EH (cell line): ENCODE measurements around the gene WDTC1.

ENCODE experiments used
- DNase-seq: peaks from one replicate; pipeline ENCODE4 v3.0.0-alpha.2; 2015; ENCODE audit warnings: low read depth

Gene WDTC1

DNA sequence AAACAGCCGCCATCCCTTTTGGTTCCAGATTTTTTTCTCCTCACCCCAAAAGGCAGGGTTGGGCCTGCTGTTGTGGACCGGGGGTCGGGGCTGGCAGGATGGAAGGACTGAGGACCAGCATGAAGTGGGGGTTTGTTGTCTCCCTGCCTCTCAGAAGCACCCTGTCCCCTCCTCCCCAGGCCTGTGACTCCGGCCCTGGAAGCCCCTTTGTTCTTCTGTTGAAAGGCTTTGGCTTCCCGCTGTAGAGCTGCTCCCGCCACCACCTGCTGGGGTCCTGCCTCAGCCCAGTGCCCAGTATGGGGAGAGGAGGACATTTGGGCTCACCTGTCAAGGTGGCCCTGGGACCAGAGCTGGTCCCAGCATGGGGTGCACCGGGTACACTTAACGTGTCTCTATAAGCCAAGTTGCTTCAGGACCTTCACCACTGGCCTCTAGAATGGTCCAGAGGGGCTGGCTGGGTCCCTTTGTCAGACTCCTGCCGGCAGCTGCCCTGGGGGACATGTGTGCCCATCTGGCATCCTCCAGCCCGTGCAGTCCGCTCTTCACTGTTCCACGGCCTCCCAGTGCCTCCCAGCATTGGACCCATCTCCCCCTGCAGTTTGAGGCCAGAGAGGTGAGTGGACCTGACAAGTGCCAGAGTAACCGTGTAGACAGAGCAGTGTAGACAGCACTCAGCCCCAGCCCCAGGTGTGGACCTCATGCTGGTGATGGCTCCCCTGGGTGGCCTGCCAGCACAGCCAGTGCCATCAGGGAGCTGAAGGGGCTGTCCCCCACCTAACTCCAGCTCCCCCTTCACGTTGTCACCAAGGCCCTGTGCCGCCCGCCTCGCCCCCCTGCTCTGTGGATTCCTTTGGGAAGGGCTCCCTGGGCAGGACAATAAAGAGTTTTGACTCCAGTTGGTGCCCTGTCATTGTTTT is 101.3 kb downstream of the WDTC1 start:
- no peak for DNase-seq

DNA sequence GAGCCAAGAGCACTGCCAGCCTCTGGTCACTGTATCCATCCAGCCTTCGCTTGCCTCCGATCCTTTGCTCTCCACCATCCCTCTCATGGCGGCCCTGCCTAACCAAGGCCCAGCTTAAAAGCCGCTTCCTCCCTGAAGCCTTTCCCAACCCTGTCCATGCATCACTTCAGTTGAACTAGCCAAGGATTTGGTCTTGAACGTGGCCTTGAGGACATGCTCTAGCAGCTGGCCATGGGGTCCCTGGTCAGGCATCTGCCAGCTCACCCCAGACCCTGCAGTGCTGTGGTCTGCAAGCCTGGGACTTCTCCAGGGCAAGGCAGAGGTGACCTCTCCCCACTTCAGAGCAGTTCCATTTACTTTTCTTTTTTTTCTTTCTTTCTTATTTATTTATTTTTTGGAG is 102.3 kb downstream of the WDTC1 start:
- DNase-seq, result no peak

DNA sequence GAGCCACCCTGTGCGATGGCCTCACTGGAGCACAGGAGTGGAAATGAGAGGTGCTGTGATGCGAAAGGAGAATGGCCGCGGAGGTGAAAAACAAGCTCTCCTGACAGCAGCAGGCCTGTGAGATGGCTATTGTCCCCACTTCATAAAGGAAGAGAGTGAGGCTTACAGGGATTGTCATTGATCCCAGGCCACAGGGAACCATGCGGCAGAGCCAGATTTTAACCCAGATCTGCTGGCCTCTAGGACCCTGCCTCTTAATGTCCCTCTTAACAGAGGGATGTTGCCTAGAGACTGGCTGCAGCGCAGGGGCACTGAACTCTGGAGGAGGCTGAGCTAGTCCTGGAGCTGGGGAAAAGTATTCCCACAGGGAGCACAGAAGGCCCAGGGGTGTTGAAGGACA is 104.3 kb downstream of the WDTC1 start:
- no peak for DNase-seq

DNA sequence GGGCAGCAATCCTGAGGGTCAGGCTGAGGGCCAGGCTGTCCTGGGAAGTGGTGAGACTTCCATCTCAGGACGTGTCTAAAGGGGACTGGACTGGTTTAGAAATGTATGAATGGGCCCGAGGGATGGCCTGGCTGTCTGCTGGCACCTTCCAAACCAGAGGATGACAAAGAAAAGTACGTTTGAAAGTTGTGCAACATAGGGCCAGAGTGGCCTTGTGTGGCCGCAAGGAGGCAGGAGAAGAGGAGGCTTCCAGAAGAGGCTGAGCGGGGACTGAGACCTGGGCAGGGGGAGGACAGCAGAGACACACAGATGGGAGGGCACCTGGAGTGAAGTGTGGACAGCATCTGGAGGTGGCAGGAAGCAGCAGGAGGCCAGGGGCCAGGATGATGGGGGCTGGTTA is 104.8 kb downstream of the WDTC1 start:
- DNase-seq, result no peak

DNA sequence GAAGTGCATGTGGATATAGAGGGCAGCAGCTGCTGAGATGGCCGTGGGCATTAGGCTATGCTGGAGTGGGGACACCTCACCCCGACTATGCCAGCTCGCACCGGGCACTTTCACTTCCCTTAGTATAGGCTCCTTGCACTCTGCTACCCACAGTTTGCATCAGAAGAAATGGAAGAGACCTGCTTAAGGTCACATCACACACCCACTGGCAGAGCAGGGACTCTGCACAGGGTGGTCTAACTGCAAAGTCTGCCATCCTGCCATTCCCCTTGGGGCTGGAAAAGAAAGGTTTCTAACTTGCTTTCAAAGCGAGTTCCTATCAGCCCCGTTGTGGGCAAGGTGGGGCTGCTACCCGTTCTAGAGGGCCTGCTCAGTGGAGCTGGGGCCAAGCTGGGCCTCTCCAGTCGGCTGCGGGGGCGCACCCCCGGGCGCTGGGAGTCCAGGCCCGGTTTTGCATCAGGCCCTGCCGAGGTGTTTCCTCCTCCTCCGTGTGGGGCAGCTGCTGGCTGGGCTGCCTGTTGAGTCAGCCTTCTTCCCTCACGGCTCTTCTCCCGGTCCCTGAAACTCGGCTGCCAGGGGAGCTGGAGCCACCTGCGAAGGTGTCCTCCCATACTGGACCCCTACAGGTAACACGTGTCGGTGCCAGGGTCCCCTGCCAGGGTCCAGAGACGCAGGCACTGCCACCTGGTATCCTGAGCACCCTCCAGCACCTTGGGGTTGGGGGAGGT is 107.3 kb downstream of the WDTC1 start, which contains the start of gene SYTL1:
TSS of gene SYTL1 (plus strand) at position 498 of the 728 bp plus-strand sequence. CDS start 3,313 bp downstream, outside the sequence.
- DNase-seq, result peak; percentile 75

DNA sequence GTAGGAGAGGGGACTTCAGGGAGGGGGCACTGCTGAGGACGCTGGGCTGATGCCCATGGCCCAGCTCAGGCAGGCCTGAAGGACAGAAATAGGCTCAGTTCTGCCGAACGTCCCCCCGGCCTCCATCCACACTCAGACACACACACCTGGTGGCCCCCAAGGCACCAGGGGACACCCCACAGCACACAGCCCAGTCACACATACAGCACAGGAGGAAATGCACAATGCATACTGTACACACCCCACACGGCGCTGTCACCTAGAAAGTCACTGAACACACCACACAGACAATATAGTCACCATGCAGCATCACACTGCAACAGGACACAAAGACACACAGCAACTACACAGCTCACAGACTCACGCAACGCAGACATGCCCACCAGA is 108.0 kb downstream of the WDTC1 start:
- no peak for DNase-seq

DNA sequence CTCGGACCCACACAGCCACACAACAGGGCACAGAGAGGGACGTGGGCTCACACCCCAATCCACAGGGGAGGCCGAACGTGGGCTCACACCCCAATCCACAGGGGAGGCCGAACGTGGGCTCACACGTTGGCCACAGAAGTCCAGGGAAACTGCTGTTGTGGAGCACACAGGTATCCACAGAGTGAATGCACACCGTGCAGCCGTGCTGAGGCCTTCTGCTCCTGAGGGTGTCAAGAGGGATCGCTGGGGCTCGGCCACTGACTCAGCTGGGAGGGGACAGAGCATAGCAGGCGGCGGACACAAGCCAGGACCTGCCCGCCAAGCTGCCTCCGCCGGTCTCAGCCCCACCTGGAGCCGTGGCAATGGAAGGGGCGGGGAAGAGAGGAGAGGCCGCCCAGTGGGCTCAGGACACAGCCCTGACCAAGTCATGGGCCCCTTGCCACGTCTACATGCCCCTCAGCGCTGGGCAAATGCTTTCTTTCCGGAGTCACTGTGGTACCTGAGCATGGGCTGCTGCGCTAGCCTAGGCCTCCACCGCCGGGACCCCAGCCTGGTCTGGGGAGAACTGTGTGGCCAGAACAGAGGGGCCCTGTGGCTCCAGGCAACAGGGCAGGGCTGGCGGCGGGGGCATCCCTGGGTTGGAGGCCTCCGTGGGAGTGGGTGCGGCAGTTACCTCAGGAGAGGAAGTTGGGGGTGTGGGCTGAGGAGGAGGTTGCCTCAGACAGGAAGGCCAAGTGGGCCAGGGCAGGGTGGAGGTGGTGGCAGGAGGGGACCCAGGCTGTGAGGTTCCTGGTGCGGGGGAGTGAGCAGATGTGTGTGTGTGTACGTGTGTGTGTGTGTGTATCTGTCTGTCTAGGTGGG is 108.6 kb downstream of the WDTC1 start:
- no peak for DNase-seq

DNA sequence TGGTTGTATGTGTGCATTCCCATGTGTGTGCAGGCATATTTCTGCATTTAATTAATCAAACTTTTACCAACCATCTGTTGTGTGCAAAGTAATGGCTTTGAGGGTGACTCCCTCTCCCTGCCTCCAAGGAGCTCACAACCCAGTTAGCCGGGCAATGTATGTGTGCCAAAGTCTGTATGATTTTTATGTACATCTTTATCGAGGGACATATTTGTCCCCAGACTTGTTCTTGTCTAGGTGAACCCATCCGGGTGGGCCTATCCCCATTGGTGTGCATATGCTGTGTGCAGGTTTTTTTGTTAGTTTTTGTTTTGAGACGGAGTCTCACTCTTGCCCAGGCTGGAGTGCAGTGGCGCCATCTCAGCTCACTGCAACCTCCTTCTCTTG is 109.2 kb downstream of the WDTC1 start:
- DNase-seq, result no peak

DNA sequence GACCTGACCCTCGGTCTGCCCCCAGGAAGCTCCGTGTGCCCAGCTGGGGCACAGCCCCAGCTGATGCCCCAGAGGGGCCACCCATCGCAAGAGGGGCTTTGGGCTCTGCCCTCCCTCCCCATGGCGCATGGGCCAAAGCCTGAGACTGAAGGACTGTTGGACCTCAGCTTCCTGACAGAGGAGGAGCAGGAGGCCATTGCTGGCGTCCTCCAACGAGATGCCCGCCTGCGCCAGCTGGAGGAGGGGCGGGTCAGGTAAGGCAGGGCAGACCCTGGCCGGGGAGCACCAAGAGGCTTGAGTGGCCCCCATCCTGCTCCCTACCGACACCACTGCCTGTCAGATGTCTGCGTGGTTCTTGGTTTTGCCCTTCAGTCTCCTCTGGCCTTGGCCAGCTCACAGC is 110.8 kb downstream of the WDTC1 start:
- no peak for DNase-seq

DNA sequence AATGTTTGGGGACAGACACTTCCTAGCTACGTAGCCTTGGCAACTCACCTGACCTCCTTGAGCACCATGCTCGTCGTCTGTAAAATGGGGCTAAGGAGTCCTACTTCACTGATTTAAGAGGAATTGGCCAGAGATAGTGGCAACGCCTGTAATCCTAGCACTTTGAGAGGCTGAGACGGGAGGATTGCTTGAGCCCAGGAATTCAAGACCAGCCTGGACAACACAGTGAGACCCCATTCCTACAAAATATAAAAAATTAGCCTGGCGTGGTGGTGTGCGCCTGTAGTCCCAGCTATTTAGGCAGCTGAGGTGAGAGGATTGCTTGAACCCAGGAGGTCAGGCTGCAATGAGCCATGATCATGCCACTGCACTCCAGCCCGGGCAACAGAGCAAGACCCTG is 111.9 kb downstream of the WDTC1 start:
- no peak for DNase-seq

DNA sequence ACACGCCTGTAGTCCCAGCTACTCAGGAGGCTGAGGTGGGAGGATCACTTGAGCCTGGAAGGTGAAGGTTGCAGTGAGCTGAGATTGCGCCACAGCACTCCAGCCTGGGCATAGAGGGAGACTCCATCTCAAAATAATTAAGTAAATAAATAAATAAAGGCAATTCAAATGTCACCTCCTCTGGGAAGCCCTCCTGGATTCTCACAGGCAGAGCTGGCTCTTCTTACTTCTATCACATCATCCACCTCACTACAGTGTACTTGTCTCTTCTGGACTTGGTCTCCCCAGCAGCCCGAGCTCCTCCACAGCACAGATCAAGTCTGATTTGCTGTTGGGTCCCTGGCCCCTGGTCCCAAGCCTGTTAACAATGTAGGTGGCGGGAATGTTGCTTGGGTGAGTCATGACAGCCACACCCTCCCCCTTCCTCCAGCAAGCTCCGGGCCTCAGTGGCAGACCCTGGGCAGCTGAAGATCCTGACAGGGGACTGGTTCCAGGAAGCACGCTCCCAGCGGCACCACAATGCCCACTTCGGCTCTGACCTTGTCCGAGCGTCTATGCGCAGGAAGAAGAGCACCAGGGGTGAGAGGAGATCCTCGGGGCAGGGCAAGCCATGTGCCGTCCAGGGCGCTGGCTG is 112.7 kb downstream of the WDTC1 start:
- DNase-seq, result peak; percentile 36

DNA sequence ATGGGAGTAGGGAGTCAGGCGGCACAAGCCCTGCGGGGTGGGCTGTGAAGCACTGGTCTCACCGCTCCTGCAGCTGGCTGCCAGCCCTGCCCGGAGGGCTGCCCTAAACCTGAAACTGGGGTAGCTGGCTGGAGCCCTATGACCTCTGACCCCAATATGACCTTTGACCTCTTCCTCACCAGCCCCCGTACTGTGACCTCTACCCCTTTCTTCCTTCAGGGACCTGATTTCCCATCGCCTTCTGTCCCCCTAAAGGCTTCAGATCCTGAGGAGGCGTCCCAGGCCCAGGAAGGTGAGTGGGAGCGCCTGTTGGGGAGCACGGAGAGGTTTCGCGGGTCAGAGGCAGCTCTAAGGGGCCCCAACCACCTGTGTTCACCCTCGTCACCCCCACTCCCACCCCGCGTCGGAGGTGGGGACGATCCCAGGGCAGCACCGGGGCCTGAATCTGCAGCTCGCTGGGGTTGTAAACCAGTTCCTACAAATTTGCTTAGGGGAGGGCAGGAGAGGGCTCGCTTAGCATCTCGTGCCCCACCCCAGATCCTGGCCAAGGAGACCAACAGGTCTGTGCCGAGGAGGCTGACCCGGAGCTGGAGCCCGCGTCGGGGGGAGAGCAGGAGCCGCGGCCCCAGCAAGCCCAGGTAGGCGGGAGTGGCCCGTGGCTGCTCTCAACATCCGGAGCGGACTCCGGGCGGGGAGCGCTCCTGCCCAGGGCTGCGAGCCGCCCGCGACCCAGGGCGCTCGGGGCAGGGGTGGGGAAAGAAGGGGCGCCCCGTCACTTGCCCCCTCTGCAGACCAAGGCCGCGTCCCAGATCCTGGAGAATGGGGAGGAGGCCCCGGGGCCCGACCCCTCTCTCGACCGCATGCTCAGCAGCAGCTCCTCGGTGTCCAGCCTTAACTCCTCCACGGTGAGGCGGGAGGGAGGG is 114.7 kb downstream of the WDTC1 start:
- DNase-seq, result peak; percentile 40

DNA sequence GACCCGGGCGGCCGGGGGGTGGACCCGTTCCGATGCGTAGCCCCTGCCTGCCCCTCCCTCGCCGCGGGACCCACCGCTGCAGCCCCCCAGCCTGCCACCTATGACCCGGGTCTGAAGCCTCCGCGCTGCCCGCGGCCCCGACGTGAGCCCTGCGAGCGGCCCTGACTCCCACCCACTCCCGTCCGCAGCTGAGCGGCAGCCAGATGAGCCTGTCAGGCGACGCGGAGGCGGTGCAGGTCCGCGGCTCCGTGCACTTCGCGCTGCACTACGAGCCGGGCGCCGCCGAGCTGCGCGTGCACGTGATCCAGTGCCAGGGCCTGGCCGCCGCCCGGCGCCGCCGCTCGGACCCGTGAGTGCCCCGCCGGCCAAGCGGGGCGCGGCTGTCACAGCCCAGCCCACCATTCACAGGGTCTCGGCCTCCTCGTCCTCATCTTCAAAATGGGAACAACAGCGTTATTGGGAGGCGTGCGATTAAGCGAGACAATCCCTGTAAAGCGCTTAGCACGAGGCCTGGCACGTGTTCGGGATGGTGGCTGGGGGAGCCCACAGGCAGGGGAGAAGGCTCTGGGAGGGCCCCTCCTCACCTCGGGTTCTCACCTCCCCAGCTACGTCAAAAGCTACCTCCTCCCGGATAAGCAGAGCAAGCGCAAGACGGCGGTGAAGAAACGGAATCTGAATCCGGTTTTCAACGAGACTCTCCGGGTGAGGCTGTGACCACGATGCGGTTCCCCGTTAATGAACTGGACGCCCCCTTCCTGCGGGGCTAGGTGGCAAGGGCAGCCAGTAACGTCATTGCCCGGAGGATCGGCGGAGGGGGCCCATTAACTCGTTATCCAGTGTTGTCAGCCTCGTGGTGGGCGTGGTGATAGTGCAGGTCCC is 115.6 kb downstream of the WDTC1 start:
- peak; percentile 71 for DNase-seq

DNA sequence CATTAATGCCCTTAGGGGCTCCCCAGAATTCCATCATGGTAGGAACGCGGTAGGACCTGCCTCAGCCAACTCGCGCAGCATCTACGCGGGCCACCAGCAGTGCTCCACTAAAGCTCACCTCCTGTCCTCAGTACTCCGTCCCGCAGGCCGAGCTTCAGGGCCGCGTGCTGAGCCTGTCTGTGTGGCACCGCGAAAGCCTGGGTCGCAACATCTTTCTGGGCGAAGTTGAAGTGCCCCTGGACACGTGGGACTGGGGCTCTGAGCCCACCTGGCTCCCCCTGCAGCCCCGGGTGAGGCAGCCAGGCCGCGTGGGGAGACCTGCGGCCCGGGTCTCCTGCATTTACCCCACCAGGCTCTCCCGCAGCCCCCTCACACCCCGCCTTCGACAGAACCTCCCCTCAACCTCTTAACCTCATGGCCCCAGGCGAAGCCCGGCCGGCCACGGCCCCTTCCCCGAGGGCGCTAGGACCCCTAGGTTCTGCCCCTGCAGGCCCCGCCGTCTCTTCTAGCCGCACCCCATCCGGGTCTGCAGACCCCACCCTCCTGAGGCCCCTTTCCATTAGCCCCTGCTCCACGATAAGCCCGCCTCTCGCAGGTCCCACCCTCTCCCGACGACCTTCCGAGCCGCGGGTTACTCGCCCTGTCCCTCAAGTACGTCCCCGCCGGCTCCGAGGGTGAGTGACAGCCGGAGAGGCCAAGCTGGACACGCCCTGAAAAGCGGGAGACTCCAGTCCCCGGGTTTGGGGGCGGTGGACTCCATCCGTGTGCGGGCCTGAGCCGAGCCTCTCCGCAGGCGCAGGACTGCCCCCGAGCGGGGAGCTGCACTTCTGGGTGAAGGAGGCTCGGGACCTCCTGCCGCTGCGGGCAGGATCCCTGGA is 116.5 kb downstream of the WDTC1 start:
- no peak for DNase-seq

DNA sequence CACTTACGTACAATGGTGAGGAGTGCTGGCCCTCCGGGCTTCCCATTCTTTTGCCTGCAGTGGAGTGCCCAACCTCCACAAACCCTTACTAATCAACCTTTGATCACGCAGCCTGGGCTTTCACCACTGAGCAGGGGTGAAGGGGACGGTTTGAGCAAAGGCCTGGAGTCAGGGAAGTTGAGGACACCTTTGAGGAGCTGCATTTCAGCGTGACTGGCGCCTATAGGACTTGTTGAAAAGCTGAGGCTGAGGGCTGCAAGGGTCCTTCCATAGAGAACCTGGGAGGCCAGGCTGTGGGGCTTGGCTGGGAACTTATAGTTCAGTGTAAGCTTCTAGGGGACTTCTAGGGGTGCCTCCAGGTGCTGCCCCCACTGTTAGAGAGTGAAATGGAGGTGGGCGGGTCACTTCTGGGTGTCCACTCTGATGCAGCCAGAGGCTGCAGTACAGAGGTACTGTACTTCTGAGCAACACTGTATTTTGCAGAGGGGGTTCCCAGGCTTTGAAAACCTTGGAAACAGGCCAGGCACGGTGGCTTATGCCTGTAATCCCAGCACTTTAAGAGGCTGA is 117.2 kb downstream of the WDTC1 start:
- DNase-seq, result no peak

DNA sequence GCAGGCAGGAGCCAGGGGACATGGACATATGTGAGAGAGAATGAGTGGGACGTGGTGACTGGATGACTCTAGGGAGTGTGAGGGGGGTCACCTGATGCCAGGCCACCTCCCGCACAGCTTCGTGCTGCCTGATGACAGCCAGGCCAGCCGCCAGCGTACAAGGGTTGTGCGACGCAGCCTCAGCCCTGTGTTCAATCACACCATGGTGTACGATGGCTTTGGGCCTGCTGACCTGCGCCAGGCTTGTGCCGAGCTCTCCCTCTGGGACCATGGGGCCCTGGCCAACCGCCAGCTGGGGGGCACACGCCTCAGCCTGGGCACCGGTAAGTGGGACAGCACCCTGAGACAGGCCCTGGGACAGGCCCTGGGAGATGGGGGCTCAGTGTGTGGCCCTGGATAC is 118.7 kb downstream of the WDTC1 start:
- no peak for DNase-seq

DNA sequence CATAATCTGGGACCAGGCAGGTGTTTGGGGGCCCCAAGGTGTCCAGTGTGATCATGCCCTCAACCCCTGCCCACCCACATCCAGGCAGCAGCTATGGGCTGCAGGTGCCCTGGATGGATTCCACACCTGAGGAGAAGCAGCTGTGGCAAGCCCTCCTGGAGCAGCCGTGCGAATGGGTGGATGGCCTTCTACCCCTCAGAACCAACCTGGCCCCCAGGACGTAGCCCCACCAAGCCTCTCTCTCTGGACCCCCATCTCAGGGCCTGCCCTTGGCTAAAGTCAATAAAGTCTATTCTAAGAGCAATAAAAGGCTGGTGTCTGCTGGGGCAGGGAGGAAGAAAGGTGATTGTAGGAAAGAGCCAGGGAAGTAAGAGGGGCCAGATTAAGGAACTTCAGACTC is 119.2 kb downstream of the WDTC1 start:
- DNase-seq, result no peak

DNA sequence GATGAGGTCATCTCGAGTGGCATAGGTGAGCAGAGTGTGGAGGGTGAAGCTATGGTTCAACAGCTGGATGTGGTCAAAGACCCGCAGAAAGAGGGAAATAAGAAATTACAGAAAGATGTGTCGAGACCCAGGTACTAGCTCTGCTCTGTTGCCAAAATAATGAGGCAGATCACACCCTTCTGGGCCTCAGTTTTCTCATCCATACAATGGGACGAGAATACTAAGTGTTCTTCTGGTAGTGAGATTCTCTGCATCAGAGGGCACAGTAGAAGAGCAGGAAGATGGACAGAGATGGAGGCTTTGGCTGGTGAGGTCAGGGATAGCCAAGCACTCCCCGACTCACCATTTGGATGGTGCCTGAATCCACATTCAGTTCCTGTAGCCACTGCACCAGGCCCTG is 121.3 kb downstream of the WDTC1 start:
- no peak for DNase-seq

DNA sequence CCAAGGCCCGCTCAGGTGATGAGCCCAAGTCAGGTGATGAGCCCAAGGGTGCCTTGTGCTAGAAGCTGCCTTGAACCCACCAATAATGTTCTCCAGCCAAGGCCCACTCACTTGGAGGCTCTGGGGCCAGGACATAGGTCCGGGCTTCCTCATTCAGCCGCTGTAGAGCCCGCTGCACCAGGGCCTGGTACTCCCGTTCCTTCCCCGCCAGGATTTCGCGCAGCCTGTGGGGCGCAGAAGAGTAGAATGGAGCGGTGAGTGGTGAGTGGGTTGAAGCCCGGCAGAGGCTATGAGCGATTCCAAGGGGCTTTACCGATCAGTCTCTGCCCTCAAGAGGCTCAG is 121.8 kb downstream of the WDTC1 start:
- DNase-seq, result no peak
